Measurements from ENCODE around the gene SWI5.

SWI5 gene

DNA sequence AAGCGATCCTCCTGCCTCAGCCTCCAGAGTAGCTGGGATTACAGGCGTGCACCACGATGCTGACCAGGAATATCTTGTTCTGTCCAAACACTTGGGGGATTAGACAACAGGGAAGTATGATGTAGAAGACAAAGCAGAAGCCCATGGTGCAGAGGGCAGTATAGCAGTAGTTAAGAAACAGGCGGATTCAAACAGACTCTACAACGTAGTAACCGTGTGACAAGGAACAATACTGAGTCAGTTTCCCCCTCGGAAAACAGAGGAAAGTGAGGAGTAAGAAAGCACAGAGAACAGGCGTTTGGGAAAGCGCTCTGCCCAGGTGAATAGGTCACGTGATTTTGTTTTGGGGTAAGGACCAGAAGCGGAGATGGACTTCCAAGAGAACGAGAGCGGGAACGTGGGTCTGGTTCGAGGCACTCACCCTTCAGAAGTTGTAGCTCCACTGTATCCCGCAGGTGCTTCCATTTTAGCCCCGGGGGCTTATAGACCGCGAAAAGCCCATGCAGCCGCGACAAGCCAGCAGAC lies 45.9 kb downstream of the SWI5 start:
- no peaks in the 10 kb centered on the region for H3K9me2 ChIP-seq (replicated peaks; ENCODE audit: insufficient read depth, low read length)
- peak overlapping the region; percentile 72 for H3K4me2 ChIP-seq (ENCODE audit: low read depth, low read length, poor library complexity, severe bottlenecking)
- no peaks in the 10 kb centered on the region for H4K20me1 ChIP-seq (ENCODE audit: low read depth, low read length)
- H3F3A ChIP-seq (ENCODE audit: insufficient read depth) = no peaks in the 10 kb centered on the region
- peaks cover 28% of the 10 kb centered on the region for H3K79me2 ChIP-seq (ENCODE audit: insufficient read depth, low read length)
- no peaks in the 10 kb centered on the region for H3K9me3 ChIP-seq (ENCODE audit: insufficient read depth, low read length)
- H3K27ac ChIP-seq (ENCODE audit: low read depth, low read length) = peak overlapping the region; percentile 79; the same call in 1 of the 2 replicates
- no peaks in the 10 kb centered on the region for H3K27me3 ChIP-seq (ENCODE audit: low read length)
- H3K36me3 ChIP-seq (ENCODE audit: low read length) = no peaks in the 10 kb centered on the region
- peak overlapping the region; percentile 89 for H2AFZ ChIP-seq (ENCODE audit: low read depth, low read length, severe bottlenecking)
- H3K4me3 ChIP-seq (ENCODE audit: insufficient read depth, low read length, poor library complexity, severe bottlenecking) = peak overlapping the region; percentile 95
- H3K9ac ChIP-seq (ENCODE audit: low read length) = peak overlapping the region; percentile 71
- TF ChIP-seq, protein P1, sequence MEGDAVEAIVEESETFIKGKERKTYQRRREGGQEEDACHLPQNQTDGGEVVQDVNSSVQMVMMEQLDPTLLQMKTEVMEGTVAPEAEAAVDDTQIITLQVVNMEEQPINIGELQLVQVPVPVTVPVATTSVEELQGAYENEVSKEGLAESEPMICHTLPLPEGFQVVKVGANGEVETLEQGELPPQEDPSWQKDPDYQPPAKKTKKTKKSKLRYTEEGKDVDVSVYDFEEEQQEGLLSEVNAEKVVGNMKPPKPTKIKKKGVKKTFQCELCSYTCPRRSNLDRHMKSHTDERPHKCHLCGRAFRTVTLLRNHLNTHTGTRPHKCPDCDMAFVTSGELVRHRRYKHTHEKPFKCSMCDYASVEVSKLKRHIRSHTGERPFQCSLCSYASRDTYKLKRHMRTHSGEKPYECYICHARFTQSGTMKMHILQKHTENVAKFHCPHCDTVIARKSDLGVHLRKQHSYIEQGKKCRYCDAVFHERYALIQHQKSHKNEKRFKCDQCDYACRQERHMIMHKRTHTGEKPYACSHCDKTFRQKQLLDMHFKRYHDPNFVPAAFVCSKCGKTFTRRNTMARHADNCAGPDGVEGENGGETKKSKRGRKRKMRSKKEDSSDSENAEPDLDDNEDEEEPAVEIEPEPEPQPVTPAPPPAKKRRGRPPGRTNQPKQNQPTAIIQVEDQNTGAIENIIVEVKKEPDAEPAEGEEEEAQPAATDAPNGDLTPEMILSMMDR (IDR thresholded peaks at IDR 0.05; ENCODE audit: insufficient read depth, low read length, poor library complexity, severe bottlenecking) = no peak
- no peak for TF ChIP-seq EZH2phosphoT487 (conservative IDR thresholded peaks at IDR 0.05; ENCODE audit: low read length)

DNA sequence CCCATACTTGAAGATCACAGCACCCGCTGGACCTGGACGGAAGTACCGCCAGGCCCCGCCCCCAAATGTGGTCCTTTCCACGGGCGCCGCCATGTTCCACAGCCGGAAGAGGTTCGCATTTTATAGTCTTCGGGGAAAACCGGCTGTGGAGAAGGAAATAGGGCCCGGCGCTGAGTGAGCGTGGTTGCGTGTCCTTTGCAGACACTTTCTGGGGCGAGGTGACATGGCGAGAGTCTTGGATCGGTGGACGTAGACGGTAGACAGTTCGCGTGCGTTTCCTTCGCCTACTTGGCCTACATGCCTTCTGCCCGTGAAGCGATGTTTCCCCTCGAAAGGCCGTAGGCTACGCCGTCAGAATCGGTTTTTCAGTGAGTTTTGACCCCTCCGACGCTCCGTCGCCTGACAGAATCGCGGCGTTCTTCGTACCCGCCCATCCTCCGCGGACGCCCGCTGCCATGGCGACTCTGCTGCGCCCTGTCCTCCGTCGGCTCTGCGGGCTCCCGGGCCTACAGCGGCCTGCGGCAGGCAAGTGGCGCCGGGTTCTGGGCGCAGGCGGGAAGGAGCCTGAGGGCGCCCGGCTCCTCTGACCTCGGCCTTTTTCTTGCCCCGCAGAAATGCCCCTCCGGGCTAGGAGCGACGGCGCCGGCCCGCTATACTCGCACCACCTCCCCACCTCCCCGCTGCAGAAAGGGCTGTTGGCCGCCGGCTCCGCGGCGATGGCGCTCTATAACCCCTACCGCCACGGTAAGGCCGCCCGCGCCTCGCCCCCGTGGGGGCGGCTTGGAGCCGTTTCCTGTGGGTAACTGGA lies 46.5 kb downstream of the SWI5 start, which contains the start of the genes COQ4 and TRUB2:
Gene COQ4 (plus strand): TSS at position 436 of the 808 bp plus-strand sequence. CDS start 20 bp downstream, at position 456.
Gene TRUB2 (minus strand): TSS at position 44 of the 808 bp plus-strand sequence. CDS start 39 bp downstream, at position 5.
- H3K27ac ChIP-seq (ENCODE audit: low read depth, low read length) = peak within 1 kb of the TSS; percentile 79
- peak within 1 kb of the TSS; percentile 89 for H2AFZ ChIP-seq (ENCODE audit: low read depth, low read length, severe bottlenecking)
- H4K20me1 ChIP-seq (ENCODE audit: low read depth, low read length) = no peaks in the 10 kb centered on the region
- H3K9me3 ChIP-seq (ENCODE audit: insufficient read depth, low read length) = no peaks in the 10 kb centered on the region
- peak within 1 kb of the TSS; percentile 95 for H3K4me3 ChIP-seq (ENCODE audit: insufficient read depth, low read length, poor library complexity, severe bottlenecking)
- no peaks in the 10 kb centered on the region for H3F3A ChIP-seq (ENCODE audit: insufficient read depth)
- peaks cover 28% of the 10 kb centered on the region for H3K79me2 ChIP-seq (ENCODE audit: insufficient read depth, low read length)
- H3K9ac ChIP-seq (ENCODE audit: low read length) = peak within 1 kb of the TSS; percentile 71
- H3K27me3 ChIP-seq (ENCODE audit: low read length) = no peaks in the 10 kb centered on the region
- no peak for TF ChIP-seq EZH2phosphoT487 (conservative IDR thresholded peaks at IDR 0.05; ENCODE audit: low read length)
- TF ChIP-seq, protein P1 (IDR thresholded peaks at IDR 0.05; ENCODE audit: insufficient read depth, low read length, poor library complexity, severe bottlenecking) = no peak
- no peaks in the 10 kb centered on the region for H3K9me2 ChIP-seq (replicated peaks; ENCODE audit: insufficient read depth, low read length)
- no peaks in the 10 kb centered on the region for H3K36me3 ChIP-seq (ENCODE audit: low read length)
- peak within 1 kb of the TSS; percentile 72 for H3K4me2 ChIP-seq (ENCODE audit: low read depth, low read length, poor library complexity, severe bottlenecking)

DNA sequence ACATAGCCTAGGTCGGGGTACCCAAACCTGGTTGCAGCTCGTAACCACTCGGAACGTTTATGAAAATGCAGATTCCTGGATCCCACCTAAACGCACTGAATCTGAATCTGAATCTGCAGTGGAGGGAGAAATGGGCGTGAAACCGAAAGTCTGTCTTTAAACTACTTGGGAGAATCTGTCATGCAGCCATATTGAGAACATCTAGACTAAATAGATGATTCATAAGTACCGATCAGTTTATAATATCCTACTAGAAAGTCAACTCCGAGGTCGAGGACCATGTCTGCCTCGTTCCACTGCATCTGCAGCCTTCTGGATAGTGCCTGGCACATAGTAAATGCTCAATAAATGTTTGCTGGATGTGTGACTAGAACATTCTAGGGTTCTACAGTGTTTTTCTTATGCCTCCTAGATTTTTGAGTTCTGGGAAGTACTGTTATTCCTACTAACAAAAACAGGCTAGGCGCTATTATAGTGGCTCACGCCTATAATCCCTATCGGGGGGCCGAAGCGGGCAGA lies 47.2 kb downstream of the SWI5 start:
- Histone ChIP-seq H3K27me3 (ENCODE audit: low read length) (no peaks in the 10 kb centered on the region), H3K9me3 (ENCODE audit: insufficient read depth, low read length) (no peaks in the 10 kb centered on the region), H3K4me3 (ENCODE audit: insufficient read depth, low read length, poor library complexity, severe bottlenecking) (peak overlapping the region; percentile 95), H3K36me3 (ENCODE audit: low read length) (no peaks in the 10 kb centered on the region), H3F3A (ENCODE audit: insufficient read depth) (no peaks in the 10 kb centered on the region), H3K4me2 (ENCODE audit: low read depth, low read length, poor library complexity, severe bottlenecking) (peak overlapping the region; percentile 72), H2AFZ (ENCODE audit: low read depth, low read length, severe bottlenecking) (peak overlapping the region; percentile 89), H3K27ac (ENCODE audit: low read depth, low read length) (peak overlapping the region; percentile 79), H3K79me2 (ENCODE audit: insufficient read depth, low read length) (peaks cover 28% of the 10 kb centered on the region), H4K20me1 (ENCODE audit: low read depth, low read length) (no peaks in the 10 kb centered on the region), H3K9ac (ENCODE audit: low read length) (peak overlapping the region; percentile 71), H3K9me2 (replicated peaks; ENCODE audit: insufficient read depth, low read length) (no peaks in the 10 kb centered on the region)
- no peak for TF ChIP-seq EZH2phosphoT487 (conservative IDR thresholded peaks at IDR 0.05; ENCODE audit: low read length)
- TF ChIP-seq, protein P1 (IDR thresholded peaks at IDR 0.05; ENCODE audit: insufficient read depth, low read length, poor library complexity, severe bottlenecking) = no peak
